Measurements from ENCODE around the gene USE1.

USE1 gene

DNA sequence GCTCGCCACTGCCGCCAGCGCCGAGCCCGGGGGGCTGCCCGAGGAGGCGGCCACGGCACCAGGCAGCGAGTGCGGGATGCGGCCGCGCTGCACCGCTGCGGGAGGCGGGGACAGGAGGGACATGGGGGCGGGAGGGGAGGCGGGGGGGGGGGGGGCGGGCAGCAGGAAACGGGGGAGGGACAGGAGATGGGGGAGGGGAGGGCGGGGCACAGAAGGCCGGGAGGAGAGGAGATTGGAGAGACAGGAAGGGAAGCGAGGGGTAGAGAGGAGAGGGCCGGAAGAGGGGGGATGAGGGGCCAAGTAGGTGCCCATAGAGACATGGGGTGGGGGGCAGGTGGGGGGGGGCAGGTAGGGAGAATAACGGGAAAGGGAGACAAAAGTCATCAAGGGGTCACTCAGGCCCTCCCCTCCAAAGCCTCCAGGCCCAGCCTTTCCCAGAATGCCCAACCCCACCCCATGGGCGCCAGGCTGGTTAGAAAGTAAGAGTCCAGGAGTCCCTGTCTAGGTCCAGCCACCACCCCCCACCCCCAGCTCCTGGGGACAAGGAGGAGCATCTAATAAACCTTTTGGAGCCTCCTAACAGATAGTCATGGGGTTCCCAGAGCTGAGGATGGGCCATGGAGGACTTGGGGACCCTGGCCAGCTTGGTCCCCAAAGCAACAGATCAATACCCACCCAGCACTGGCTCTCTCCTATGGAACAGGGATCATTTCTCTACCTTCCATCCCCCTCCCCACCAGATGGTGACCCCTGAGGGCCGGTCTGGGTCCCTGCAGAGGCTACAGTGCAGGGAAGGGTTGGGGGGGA, 21.0 kb downstream of the USE1 start:
- peak; percentile 67 for DNase-seq

GRCh38 chr19:17236811-17237543, 21.8 kb downstream of the USE1 start:
- no peak for DNase-seq

DNA sequence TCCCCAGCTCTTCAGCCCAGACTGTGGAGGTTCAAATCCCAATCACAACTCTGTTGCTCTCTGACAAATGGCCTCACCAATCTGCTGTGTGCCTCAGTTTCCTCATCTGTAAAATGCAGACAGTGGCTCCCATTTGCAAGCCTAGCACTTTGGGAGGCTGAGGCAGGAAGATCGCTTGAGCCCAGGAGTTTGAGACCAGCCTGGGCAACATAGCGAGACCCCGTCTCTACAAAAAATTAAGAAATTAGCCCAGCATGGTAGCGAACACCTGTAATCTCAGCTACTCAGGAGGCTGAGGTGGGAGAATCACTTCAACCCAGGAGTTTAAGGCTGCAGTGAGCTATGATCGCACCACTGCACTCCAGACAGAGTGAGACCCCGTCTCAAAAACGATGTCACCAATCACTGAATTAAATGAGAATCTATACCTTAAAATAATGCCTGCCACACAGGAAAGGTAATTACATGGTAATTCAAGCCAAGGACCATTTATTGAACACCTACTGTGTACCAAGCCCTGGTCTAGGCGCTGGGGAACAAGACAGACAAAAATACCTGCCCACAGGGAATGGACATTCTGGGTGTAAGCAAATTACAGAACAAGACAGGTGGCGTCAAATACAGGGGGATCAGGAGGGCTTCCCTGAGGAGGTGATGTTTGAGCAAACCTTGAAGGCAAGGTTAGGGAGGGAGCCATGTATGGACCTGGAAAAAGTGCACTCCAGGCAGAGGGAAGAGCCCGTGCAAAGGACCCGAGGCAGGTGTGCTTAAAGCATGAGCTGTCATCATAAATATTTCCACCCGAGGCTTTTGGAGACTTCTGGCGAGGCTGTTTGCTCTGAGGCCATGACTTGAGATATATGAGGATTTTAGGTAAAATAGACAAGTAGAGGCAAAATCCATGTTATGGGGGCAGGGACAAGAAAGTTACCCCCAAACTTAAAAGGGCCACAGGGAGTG, 22.9 kb downstream of the USE1 start:
- DNase-seq = no peak

- no peak for DNase-seq
Measured at GRCh38 chr19:17240062-17240752, 25.1 kb downstream of the USE1 start.

DNA sequence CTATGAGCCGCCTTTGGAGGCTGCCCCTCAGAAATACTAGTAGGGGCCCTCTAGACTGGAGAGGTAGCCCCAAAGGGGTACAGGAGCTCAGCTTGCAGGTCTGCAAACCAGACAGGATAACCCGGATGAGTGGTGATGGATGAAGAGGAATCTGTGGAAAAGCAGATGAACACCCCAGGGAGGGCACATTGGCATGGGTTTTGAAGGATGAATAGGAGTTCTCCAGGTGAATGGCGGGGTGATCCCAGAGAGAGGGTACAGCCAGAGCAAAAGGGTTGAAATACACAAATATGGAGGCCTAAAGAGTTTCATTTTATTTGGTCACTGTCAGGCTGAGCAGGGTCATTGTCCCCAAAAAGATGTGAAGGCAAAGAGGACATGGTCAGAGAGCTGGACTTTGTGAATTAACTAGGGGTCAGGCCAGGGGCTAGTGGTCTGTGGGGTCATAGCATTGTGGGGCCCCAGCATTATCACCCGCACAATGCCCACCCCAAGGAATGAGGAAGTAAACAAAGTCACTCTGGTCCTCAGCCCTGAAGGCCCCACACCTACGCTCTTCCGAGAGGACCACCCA, 25.8 kb downstream of the USE1 start:
- DNase-seq = no peak

DNA sequence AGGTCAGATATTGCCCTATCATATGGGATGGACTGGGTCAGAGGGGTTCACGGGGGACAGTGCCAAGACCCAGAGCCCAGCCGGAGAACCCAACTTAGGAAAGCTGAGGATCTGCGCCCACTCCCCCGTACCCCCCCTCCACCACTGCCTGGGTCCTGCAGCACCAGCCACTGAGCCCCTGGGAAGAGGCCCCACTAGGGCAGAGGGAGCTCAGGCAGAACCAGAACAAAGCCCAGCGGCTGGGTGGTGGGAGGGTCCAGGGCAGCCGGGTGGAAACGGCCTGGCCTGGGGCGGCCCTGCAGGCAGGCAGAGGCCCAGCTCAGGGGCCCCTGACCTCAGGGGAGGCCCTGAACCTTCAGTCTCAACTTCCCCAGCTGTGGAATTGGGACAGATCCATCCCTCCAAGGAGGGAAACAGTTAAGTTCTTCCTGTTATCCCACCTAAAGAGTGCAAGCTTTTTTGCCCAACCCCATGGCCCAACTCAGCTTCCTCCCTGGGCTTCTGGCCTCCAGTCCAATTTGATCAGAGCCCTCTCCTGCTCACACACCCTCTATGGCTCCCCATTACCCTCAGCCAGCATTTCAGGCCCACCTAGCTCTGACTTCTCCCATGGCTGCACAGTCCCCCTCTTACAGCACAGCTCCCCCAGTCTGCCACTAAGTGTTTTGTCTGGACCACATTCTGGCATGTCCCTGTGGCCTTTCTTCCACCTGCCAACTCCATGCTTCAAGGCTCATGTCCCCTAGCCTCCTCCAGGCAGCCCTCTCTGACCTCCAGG, 27.5 kb downstream of the USE1 start:
- DNase-seq = no peak

GRCh38 chr19:17243211-17243829, 28.2 kb downstream of the USE1 start:
- no peak for DNase-seq

- peak; percentile 52 for DNase-seq
Measured at GRCh38 chr19:17243830-17244617, 28.9 kb downstream of the USE1 start.

- no peak for DNase-seq
Measured at GRCh38 chr19:17244618-17245534, 29.7 kb downstream of the USE1 start.

GRCh38 chr19:17245535-17245984, 30.4 kb downstream of the USE1 start, which contains the start of gene NR2F6:
TSS of gene NR2F6 (minus strand) at chr19:17245919. CDS start at chr19:17245220, 699 bp downstream.
- DNase-seq = no peak

DNA sequence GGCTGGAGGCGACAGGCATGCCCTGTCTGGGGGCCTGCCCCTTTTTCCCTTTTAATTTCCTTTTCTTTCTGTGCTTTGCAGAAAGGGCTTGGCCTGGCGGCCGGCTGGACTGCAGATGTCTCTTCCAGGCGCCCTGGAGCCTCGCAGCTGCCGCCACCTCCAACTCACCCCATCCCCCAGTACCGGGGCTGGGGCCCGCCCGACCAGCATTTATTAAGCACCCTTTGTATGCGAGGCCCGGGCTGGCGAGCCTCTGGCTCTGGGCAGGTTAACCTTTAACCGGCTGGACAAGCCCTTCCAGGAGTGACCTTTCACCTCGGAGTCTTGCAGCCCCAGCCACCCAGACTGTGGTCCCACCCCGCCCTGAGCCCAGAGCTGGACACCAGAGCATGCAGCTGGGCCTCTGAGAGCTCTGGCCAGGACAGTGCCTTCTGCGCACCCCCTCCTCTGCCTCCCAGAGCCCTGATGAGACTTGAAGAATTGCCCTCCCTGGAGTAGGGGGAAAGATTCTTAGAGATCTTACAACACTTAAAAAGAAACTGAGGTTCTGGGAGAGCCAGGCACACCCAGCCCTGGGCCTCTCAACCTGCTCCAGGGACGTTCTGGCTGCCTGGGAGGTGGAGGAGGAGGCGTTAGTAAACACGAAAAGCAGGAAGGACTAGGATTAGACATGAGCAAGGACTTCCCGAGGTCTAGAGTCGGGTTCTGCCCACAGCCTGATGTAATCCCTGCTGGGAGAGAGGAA, 31.7 kb downstream of the USE1 start:
- DNase-seq = no peak

DNA sequence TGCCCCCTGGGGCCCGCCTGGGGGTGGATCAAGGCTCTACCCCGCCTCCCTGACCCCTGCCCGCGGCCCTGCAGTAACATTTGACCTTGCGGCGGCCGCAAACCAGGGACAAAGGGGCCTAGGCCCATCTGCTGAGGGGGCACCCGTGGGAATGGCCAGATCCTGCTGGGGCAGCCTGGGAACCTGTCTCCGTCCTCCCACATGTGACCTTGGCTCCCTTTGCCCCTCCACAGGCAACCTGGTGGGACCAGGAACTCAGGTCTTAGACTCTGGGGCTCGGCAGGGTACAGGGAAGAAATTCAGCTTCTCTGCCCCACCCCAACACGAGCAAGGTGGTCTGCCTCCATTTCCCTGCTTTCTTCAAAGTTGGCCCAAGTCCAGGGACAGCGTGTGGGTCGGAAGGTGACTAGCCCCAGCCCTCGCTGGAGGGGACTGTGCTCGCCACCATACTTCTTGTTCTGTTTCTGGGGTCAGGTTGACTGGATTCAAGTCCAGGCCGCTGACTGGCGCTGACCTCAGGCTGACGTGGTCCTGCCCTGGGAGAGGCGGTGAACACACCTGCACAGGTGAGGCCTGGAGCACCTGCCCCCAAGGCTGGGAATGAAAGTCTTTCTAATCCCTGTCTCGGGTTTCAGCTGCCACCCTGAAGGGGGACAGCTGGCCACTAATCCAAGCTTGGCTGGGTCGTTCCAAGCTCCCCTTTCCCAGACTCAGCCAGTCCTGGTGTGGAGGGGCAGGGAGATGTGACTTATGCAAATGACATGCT, 33.0 kb downstream of the USE1 start:
- no peak for DNase-seq

GRCh38 chr19:17249887-17250548, 34.9 kb downstream of the USE1 start:
- DNase-seq = no peak

- no peak for DNase-seq
Measured at GRCh38 chr19:17254636-17255035, 39.5 kb downstream of the USE1 start.

DNA sequence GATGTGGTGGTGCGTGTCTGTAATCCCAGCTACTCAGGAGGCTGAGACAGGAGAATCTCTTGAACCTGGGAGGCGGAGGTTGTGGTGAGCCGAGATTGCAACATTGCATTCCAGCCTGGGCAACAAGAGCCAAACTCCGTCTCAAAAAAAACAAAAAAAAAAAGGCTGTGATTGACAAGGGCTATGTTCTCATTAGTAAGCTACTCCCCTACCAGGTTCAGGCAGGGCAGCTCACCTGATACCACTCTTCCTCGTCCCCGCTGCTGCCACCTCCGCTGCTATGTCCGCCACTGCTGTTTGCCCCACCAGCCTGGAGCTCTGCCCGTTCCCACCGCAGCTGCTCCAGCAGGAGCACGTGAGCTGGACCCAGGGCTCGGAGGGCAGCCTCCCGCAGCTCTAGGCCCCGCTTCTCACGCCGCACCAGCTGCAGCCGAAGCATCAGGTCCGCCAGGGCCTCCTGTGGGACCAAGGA, 40.0 kb downstream of the USE1 start:
- DNase-seq = no peak

DNA sequence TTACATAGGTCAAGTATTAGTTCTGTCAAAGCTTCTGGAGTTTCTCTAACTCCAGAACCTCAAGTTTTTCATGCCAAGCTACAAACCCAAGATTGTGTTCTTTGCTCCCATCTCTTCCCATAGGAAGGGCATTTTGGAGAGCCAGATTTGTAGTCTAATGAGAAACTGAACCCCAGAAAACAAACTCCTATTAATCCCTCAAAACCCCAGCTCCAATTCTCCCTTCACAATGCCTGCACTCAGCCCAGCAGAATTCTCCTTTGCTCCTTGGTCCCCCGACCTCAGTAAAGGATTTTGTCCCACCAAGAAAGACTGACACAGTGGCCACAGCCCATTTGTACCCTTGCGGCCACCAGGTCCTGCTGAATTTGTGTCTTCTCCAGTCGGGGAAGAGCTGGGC, 41.0 kb downstream of the USE1 start:
- no peak for DNase-seq
